ENCODE data around the gene SEMA5A. TPM values are rescaled to one million over a fixed set of nuclear protein-coding genes. Genes with fewer than 3 reads are reported as not detected.

SEMA5A gene
- polyA plus RNA-seq, 3 donors: not detected

DNA sequence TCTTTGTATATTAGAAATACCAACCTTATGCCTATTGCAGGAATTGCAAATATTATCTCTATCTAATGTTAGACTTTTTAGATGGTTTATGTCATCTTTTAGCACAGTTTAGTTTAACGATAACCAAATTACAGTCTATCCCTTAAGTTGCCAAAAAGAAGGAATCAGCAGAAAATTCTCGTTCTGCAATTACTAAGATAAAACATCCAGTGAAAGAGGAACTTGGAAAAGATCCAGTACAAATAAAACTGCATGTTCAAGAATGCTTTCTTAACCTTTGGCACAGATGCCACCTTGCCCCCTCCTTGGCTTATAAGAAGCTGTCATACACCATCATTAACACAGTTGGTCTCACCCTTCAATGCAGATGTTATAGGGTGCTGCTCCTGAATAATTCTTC, 124.0 kb downstream of the SEMA5A start:
- no CpG with 5 or more reads among the region's 2 CpGs for WGBS (ENCODE audit: insufficient coverage)
- no peak for DNase-seq
- H3K27ac ChIP-seq (ENCODE audit: low read depth in 1 of 2, low read length in 2 of 2): no peak overlapping the region
- no peaks in the 10 kb centered on the region for H3K27me3 ChIP-seq (ENCODE audit: control insufficient read depth in 2 of 2, insufficient read depth in 2 of 2, low read length in 2 of 2)
- H3K9ac ChIP-seq (ENCODE audit: insufficient read depth, low read length, poor library complexity, severe bottlenecking): no peak overlapping the region
- TF ChIP-seq, protein P1, sequence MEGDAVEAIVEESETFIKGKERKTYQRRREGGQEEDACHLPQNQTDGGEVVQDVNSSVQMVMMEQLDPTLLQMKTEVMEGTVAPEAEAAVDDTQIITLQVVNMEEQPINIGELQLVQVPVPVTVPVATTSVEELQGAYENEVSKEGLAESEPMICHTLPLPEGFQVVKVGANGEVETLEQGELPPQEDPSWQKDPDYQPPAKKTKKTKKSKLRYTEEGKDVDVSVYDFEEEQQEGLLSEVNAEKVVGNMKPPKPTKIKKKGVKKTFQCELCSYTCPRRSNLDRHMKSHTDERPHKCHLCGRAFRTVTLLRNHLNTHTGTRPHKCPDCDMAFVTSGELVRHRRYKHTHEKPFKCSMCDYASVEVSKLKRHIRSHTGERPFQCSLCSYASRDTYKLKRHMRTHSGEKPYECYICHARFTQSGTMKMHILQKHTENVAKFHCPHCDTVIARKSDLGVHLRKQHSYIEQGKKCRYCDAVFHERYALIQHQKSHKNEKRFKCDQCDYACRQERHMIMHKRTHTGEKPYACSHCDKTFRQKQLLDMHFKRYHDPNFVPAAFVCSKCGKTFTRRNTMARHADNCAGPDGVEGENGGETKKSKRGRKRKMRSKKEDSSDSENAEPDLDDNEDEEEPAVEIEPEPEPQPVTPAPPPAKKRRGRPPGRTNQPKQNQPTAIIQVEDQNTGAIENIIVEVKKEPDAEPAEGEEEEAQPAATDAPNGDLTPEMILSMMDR (IDR thresholded peaks at IDR 0.05): no peak
- no peaks in the 10 kb centered on the region for H3K79me2 ChIP-seq (ENCODE audit: insufficient read depth, low read length)
- peaks cover 2% of the 10 kb centered on the region in 3 donors for H3K27me3 Mint-ChIP-seq (ENCODE audit: low read depth in 3 of 3)
- H3K9me3 ChIP-seq (replicated peaks in 1 of 2; ENCODE audit: control insufficient read depth in 1 of 2, insufficient read depth in 1 of 2, low read length in 2 of 2): peaks cover 0 to 3% of the 10 kb centered on the region in 2 donors
- H3K4me3 Mint-ChIP-seq: no peak overlapping the region
- no peaks in the 10 kb centered on the region for H3K4me1 Mint-ChIP-seq
- no peaks in the 10 kb centered on the region for H3K4me1 ChIP-seq (ENCODE audit: control insufficient read depth in 1 of 2, insufficient read depth in 2 of 2, low read length in 2 of 2)
- peaks cover 0 to 6% (median 5%) of the 10 kb centered on the region in 7 donors for H3K9me3 Mint-ChIP-seq
- intact Hi-C loops (cut with micrococcal nuclease): no loop called here
- H2AFZ ChIP-seq (ENCODE audit: insufficient read depth, low read depth, low read length, poor library complexity, severe bottlenecking): no peak overlapping the region
- H3K4me3 ChIP-seq (replicated peaks in 1 of 3; ENCODE audit: low read depth in 2 of 3, low read length in 3 of 3): no peak overlapping the region
- no peaks in the 10 kb centered on the region for H3K36me3 Mint-ChIP-seq
- no peaks in the 10 kb centered on the region for H3K36me3 ChIP-seq (replicated peaks in 1 of 2; ENCODE audit: control insufficient read depth in 1 of 2, insufficient read depth in 2 of 2, low read length in 2 of 2)
- H3K27ac Mint-ChIP-seq: no peak overlapping the region
- no peak overlapping the region for H3K4me2 ChIP-seq (replicated peaks; ENCODE audit: extremely low read depth, low read length, poor library complexity, severe bottlenecking)
- H4K20me1 ChIP-seq (ENCODE audit: insufficient read depth, low read length): no peaks in the 10 kb centered on the region

DNA sequence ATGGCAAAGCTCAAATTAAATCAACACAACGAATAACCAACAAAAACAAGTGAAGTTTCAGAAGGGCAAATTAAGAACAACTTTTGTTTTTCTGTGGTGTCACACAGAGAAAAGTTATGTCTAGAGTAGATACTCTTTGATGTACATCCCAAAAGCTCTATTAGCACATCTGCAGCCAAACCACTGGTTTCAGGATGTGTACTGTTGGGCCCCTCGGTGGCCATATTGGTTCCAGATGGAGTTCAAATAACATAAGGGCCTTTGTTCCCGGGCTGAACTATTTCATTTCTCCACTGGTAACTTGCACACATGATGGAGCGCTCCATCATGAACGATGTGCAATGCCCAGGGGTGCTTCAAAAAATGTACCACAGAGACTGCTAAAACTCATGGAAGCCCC, 126.1 kb downstream of the SEMA5A start:
- intact Hi-C loops (cut with micrococcal nuclease): no loop called here
- no peak overlapping the region for H3K27ac ChIP-seq (ENCODE audit: low read depth in 1 of 2, low read length in 2 of 2)
- Mint-ChIP-seq H3K4me1 (no peaks in the 10 kb centered on the region), H3K27me3 (ENCODE audit: low read depth in 3 of 3) (peaks cover 2 to 4% (median 2%) of the 10 kb centered on the region in 3 donors), H3K36me3 (no peaks in the 10 kb centered on the region), H3K4me3 (no peak overlapping the region), H3K9me3 (peaks cover 0 to 6% (median 5%) of the 10 kb centered on the region in 7 donors), H3K27ac (no peak overlapping the region)
- H3K4me2 ChIP-seq (replicated peaks; ENCODE audit: extremely low read depth, low read length, poor library complexity, severe bottlenecking): no peak overlapping the region
- TF ChIP-seq, protein P1 (IDR thresholded peaks at IDR 0.05): no peak
- no peak overlapping the region for H3K9ac ChIP-seq (ENCODE audit: insufficient read depth, low read length, poor library complexity, severe bottlenecking)
- H4K20me1 ChIP-seq (ENCODE audit: insufficient read depth, low read length): no peaks in the 10 kb centered on the region
- H3K9me3 ChIP-seq (replicated peaks in 1 of 2; ENCODE audit: control insufficient read depth in 1 of 2, insufficient read depth in 1 of 2, low read length in 2 of 2): peaks cover 0 to 3% of the 10 kb centered on the region in 2 donors
- 87% methylated on average over 3 of the region's 5 CpGs for WGBS (ENCODE audit: insufficient coverage)
- H3K4me1 ChIP-seq (ENCODE audit: control insufficient read depth in 1 of 2, insufficient read depth in 2 of 2, low read length in 2 of 2): no peaks in the 10 kb centered on the region
- no peaks in the 10 kb centered on the region for H3K36me3 ChIP-seq (replicated peaks in 1 of 2; ENCODE audit: control insufficient read depth in 1 of 2, insufficient read depth in 2 of 2, low read length in 2 of 2)
- H2AFZ ChIP-seq (ENCODE audit: insufficient read depth, low read depth, low read length, poor library complexity, severe bottlenecking): no peak overlapping the region
- no peaks in the 10 kb centered on the region for H3K27me3 ChIP-seq (ENCODE audit: control insufficient read depth in 2 of 2, insufficient read depth in 2 of 2, low read length in 2 of 2)
- no peak overlapping the region for H3K4me3 ChIP-seq (replicated peaks in 1 of 3; ENCODE audit: low read depth in 2 of 3, low read length in 3 of 3)
- DNase-seq: no peak
- H3K79me2 ChIP-seq (ENCODE audit: insufficient read depth, low read length): no peaks in the 10 kb centered on the region
